Upper lobe of left lung (tissue), 4 donors: Measurements from ENCODE around the gene C17orf114.

ENCODE experiments used
- CTCF ChIP-seq, 6 experiments: fragments of 450-650 bp in 4 of 6; fragments of 200-600 bp in 2 of 6; sonication (generic) in 2 of 6; IDR thresholded peaks; one replicate each; pipeline ENCODE4 v1.5.1; 2016 to 2019; ENCODE audit warnings: antibody characterized with exemption in 6 of 6
- EP300 ChIP-seq, 4 donors: sonication (generic); formaldehyde crosslinking; IDR thresholded peaks; one replicate each; pipeline ENCODE4 v1.5.1; 2017; ENCODE audit warnings: antibody characterized with exemption in 4 of 4, control low read depth in 2 of 4
- POLR2A ChIP-seq, 4 donors: fragments of 450-650 bp; IDR thresholded peaks; one replicate each; pipeline ENCODE4 v1.5.1; 2016 to 2017; ENCODE audit warnings: antibody characterized with exemption in 4 of 4, mild to moderate bottlenecking in 2 of 4
- POLR2AphosphoS5 ChIP-seq, 2 donors: sonication (generic); formaldehyde crosslinking; IDR thresholded peaks; one replicate each; pipeline ENCODE4 v1.5.1; 2017; ENCODE audit warnings: antibody characterized with exemption in 2 of 2

GRCh38 chr17:4780325-4780955 is 21.7 kb downstream of the C17orf114 start:
- TF ChIP-seq POLR2A (IDR thresholded peaks at IDR 0.05) (no peak), CTCF (IDR thresholded peaks at IDR 0.05) (no peak), POLR2AphosphoS5 (IDR thresholded peaks at IDR 0.05) (no peak), EP300 (IDR thresholded peaks at IDR 0.05) (no peak)
